Measurements from ENCODE around the gene ZMYND12.
"Not testable (repeated sequence)": the region's sequence is repeated elsewhere in the genome, so short reads cannot be mapped to it uniquely, and the experiment has no call there.

Gene ZMYND12

GRCh38 chr1:42479621-42480020, 23.8 kb upstream of the ZMYND12 start:
- peak; percentile 17 for TF ChIP-seq CTCF (conservative IDR thresholded peaks at IDR 0.05; ENCODE audit: low read depth, low read length)
- DNase-seq (ENCODE audit: low read depth), result peak; percentile 17
- H3K4me3 ChIP-seq (ENCODE audit: low read depth, low read length), result no peak overlapping the region

- H3K4me3 ChIP-seq (ENCODE audit: low read depth, low read length), result no peak overlapping the region
- no peak for DNase-seq (ENCODE audit: low read depth)
- no peak for TF ChIP-seq CTCF (conservative IDR thresholded peaks at IDR 0.05; ENCODE audit: low read depth, low read length)
Observed at GRCh38 chr1:42477775-42478174, 22.0 kb upstream of the ZMYND12 start.

- H3K4me3 ChIP-seq (ENCODE audit: low read depth, low read length); DNase-seq (ENCODE audit: low read depth): not testable (repeated sequence)
Observed at GRCh38 chr1:42477354-42477753, 21.5 kb upstream of the ZMYND12 start.

GRCh38 chr1:42476605-42477004, 20.8 kb upstream of the ZMYND12 start:
- no peak for TF ChIP-seq CTCF (conservative IDR thresholded peaks at IDR 0.05; ENCODE audit: low read depth, low read length)
- no peak for DNase-seq (ENCODE audit: low read depth)
- H3K4me3 ChIP-seq (ENCODE audit: low read depth, low read length), result no peak overlapping the region

- no peak for DNase-seq (ENCODE audit: low read depth)
- TF ChIP-seq CTCF (conservative IDR thresholded peaks at IDR 0.05; ENCODE audit: low read depth, low read length), result no peak
Observed at GRCh38 chr1:42469727-42470126, 13.9 kb upstream of the ZMYND12 start.

GRCh38 chr1:42466030-42466429, 10.2 kb upstream of the ZMYND12 start:
- no peak for DNase-seq (ENCODE audit: low read depth)
- TF ChIP-seq CTCF (conservative IDR thresholded peaks at IDR 0.05; ENCODE audit: low read depth, low read length), result no peak
- no peak overlapping the region for H3K4me3 ChIP-seq (ENCODE audit: low read depth, low read length)

More at GRCh38 chr1:42469727-42470126, 13.9 kb upstream of the ZMYND12 start:
- no peak overlapping the region for H3K4me3 ChIP-seq (ENCODE audit: low read depth, low read length)

GRCh38 chr1:42463921-42464320, 8.1 kb upstream of the ZMYND12 start:
- TF ChIP-seq CTCF (conservative IDR thresholded peaks at IDR 0.05; ENCODE audit: low read depth, low read length), result no peak
- no peak for DNase-seq (ENCODE audit: low read depth)
- peak overlapping the region; percentile 70 for H3K4me3 ChIP-seq (ENCODE audit: low read depth, low read length)

All from choroid plexus epithelial cell (primary cell).